Pericardium fibroblast (primary cell): ENCODE measurements around the gene PROK1. TPM values are rescaled to one million over a fixed set of nuclear protein-coding genes. Genes with fewer than 3 reads are reported as not detected.

ENCODE experiments used
- total RNA-seq: library from RNA; depleted of rRNA; stranded (reverse); fragments of >200 nt; gene quantifications from 2 replicates; pipeline ENCODE4 v1.2.3, GENCODE V29; 2015

Gene PROK1
- not detected in 2 replicates for total RNA-seq

GRCh38 chr1:110450929-110451328, at the start of gene PROK1:
Gene PROK1, plus strand, starts transcription at chr1:110451149. Its CDS starts 68 bp downstream, at chr1:110451217.

GRCh38 chr1:110407260-110408210, 43.4 kb upstream of the PROK1 start, which contains the start of gene LAMTOR5:
Gene LAMTOR5, minus strand, starts transcription at chr1:110407694. Its CDS starts 74 bp downstream, at chr1:110407620.

Other genes starting within 250 kb of the PROK1 start
- 2.3 TPM in 2 replicates for gene KCNC4, start 240.8 kb upstream of the PROK1 start, total RNA-seq
- gene RBM15, start 111.8 kb upstream of the PROK1 start, total RNA-seq, result 9.2 and 11.8 TPM in 2 replicates
- 10.7 and 11.6 TPM in 2 replicates for gene SLC16A4, start 60.1 kb upstream of the PROK1 start, total RNA-seq
- gene LAMTOR5, start 43.5 kb upstream of the PROK1 start, total RNA-seq, result 131 and 138 TPM in 2 replicates
- gene KCNA10, start 68.0 kb downstream of the PROK1 start, total RNA-seq, result not detected in 2 replicates
- gene KCNA2, start 155.2 kb downstream of the PROK1 start, total RNA-seq, result 0.12 TPM in 1 of 2 replicates, not detected in the other
- gene KCNA3, start 223.8 kb downstream of the PROK1 start, total RNA-seq, result not detected in 2 replicates